ENCODE results near the gene ZNF362. TPM values are rescaled to one million over a fixed set of nuclear protein-coding genes. Genes with fewer than 3 reads are reported as not detected.

The ZNF362 gene
- total RNA-seq, 1 donor from 2014 or later, result 10.9 TPM

GRCh38 chr1:33296824-33297223, 40.5 kb downstream of the ZNF362 start:
- peaks cover 39% of the 10 kb centered on the region for H3K36me3 Mint-ChIP-seq
- H3K27me3 Mint-ChIP-seq (ENCODE audit: insufficient read depth, low read depth), result peaks cover 3% of the 10 kb centered on the region
- H4K20me1 ChIP-seq (ENCODE audit: low read depth), result peaks cover 17% of the 10 kb centered on the region
- H3K4me1 Mint-ChIP-seq, result no peaks in the 10 kb centered on the region
- H2AFZ ChIP-seq (replicated peaks), result no peak overlapping the region
- no peaks in the 10 kb centered on the region for H3K4me1 ChIP-seq
- no peaks in the 10 kb centered on the region for H3K27me3 ChIP-seq
- H3K9me3 Mint-ChIP-seq, result peaks cover 2% of the 10 kb centered on the region
- no peaks in the 10 kb centered on the region for H3K36me3 ChIP-seq
- no peak overlapping the region for H3K4me3 Mint-ChIP-seq
- H3F3A ChIP-seq (ENCODE audit: low read depth), result no peaks in the 10 kb centered on the region
- no peaks in the 10 kb centered on the region for H3K79me2 ChIP-seq (ENCODE audit: low read depth)
- H3K4me2 ChIP-seq, result no peak overlapping the region
- TF ChIP-seq EZH2 (IDR thresholded peaks at IDR 0.05), result no peak
- TF ChIP-seq, protein P1, sequence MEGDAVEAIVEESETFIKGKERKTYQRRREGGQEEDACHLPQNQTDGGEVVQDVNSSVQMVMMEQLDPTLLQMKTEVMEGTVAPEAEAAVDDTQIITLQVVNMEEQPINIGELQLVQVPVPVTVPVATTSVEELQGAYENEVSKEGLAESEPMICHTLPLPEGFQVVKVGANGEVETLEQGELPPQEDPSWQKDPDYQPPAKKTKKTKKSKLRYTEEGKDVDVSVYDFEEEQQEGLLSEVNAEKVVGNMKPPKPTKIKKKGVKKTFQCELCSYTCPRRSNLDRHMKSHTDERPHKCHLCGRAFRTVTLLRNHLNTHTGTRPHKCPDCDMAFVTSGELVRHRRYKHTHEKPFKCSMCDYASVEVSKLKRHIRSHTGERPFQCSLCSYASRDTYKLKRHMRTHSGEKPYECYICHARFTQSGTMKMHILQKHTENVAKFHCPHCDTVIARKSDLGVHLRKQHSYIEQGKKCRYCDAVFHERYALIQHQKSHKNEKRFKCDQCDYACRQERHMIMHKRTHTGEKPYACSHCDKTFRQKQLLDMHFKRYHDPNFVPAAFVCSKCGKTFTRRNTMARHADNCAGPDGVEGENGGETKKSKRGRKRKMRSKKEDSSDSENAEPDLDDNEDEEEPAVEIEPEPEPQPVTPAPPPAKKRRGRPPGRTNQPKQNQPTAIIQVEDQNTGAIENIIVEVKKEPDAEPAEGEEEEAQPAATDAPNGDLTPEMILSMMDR (IDR thresholded peaks at IDR 0.05), result no peak
- no peak for TF ChIP-seq EZH2phosphoT487 (IDR thresholded peaks at IDR 0.05)
- H3K9me3 ChIP-seq (ENCODE audit: low read depth), result no peaks in the 10 kb centered on the region
- no peak overlapping the region for H3K9ac ChIP-seq
- DNase-seq (ENCODE audit: low spot score), result no peak
- H3K4me3 ChIP-seq, result no peak overlapping the region
- no peak overlapping the region for H3K27ac Mint-ChIP-seq
- no peak overlapping the region for H3K27ac ChIP-seq

GRCh38 chr1:33297911-33298622, 41.8 kb downstream of the ZNF362 start:
- Histone ChIP-seq H3K79me2 (ENCODE audit: low read depth) (no peaks in the 10 kb centered on the region), H2AFZ (replicated peaks) (no peak overlapping the region), H4K20me1 (ENCODE audit: low read depth) (peaks cover 17% of the 10 kb centered on the region), H3F3A (ENCODE audit: low read depth) (peaks cover 5% of the 10 kb centered on the region), H3K36me3 (no peaks in the 10 kb centered on the region), H3K9me3 (ENCODE audit: low read depth) (no peaks in the 10 kb centered on the region), H3K4me2 (no peak overlapping the region), H3K4me1 (no peaks in the 10 kb centered on the region), H3K27ac (no peak overlapping the region), H3K27me3 (no peaks in the 10 kb centered on the region), H3K9ac (no peak overlapping the region), H3K4me3 (no peak overlapping the region)
- Mint-ChIP-seq H3K27ac (no peak overlapping the region), H3K27me3 (ENCODE audit: insufficient read depth, low read depth) (peaks cover 6% of the 10 kb centered on the region), H3K9me3 (peaks cover 2% of the 10 kb centered on the region), H3K36me3 (peaks cover 43% of the 10 kb centered on the region), H3K4me1 (no peaks in the 10 kb centered on the region), H3K4me3 (no peak overlapping the region)
- TF ChIP-seq EZH2phosphoT487 (IDR thresholded peaks at IDR 0.05) (no peak), EZH2 (IDR thresholded peaks at IDR 0.05) (no peak)
- TF ChIP-seq, protein P1 (IDR thresholded peaks at IDR 0.05), result no peak
- no peak for DNase-seq (ENCODE audit: low spot score)

DNA sequence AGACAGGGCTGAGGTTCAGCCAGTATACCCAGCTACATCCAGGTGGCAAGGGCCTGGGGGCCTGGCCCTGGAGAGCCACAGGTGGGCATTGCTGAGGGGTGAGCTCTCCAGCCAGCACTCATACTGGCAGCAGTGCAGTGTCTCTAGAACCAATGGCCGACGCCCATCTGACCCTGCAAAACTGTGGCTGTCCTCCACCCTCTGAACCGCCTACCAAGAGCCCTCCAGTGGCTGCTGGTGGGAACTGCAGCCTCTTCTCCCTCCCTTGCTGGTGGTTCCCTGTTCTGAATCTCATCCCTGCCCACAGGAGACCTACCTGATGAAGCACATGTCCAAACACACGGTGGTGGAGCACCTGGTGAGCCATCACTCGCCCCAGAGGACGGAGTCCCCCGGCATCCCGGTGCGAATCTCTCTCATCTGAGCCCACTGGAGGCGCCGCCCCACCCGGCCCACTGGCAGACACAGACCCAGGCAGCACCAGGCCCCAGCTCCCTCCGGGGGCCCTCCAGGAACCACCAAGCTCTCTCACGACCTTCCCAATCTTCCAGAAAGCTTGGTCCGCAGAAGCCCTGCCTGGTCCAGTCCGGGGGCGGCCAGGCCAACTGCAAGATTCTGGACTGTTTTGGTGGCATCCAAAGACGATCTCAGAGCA, 42.5 kb downstream of the ZNF362 start:
- no peaks in the 10 kb centered on the region for H3K36me3 ChIP-seq
- no peak overlapping the region for H3K4me3 Mint-ChIP-seq
- H3K4me3 ChIP-seq, result no peak overlapping the region
- no peak overlapping the region for H3K27ac Mint-ChIP-seq
- H3K9me3 ChIP-seq (ENCODE audit: low read depth), result no peaks in the 10 kb centered on the region
- H3K4me1 ChIP-seq, result no peaks in the 10 kb centered on the region
- peaks cover 6% of the 10 kb centered on the region for H3K27me3 Mint-ChIP-seq (ENCODE audit: insufficient read depth, low read depth)
- H3K9me3 Mint-ChIP-seq, result peaks cover 2% of the 10 kb centered on the region
- no peak overlapping the region for H3K9ac ChIP-seq
- H3K4me2 ChIP-seq, result no peak overlapping the region
- H3K27me3 ChIP-seq, result no peaks in the 10 kb centered on the region
- H3K36me3 Mint-ChIP-seq, result peaks cover 42% of the 10 kb centered on the region
- H3K79me2 ChIP-seq (ENCODE audit: low read depth), result no peaks in the 10 kb centered on the region
- peaks cover 5% of the 10 kb centered on the region for H3F3A ChIP-seq (ENCODE audit: low read depth)
- no peak overlapping the region for H2AFZ ChIP-seq (replicated peaks)
- H3K4me1 Mint-ChIP-seq, result no peaks in the 10 kb centered on the region
- peak; percentile 79 for DNase-seq (ENCODE audit: low spot score)
- TF ChIP-seq, protein P1 (IDR thresholded peaks at IDR 0.05), result peak; percentile 76
- no peak for TF ChIP-seq EZH2phosphoT487 (IDR thresholded peaks at IDR 0.05)
- peaks cover 11% of the 10 kb centered on the region for H4K20me1 ChIP-seq (ENCODE audit: low read depth)
- H3K27ac ChIP-seq, result no peak overlapping the region

Measured in neural progenitor cell (in vitro differentiated cells).